ENCODE results near the gene FBXO7.

The FBXO7 gene

GRCh38 chr22:32462452-32462851 lies 12.2 kb upstream of the FBXO7 start:
- no peak overlapping the region for H3K4me3 ChIP-seq
- H3K27ac ChIP-seq: no peak overlapping the region
- no peak for TF ChIP-seq CTCF (IDR thresholded peaks at IDR 0.05)
- DNase-seq (ENCODE audit: low spot score): no peak

GRCh38 chr22:32465661-32466060 lies 8.9 kb upstream of the FBXO7 start:
- no peak for TF ChIP-seq CTCF (IDR thresholded peaks at IDR 0.05)
- no peak overlapping the region for H3K4me3 ChIP-seq
- DNase-seq (ENCODE audit: low spot score): no peak
- H3K27ac ChIP-seq: no peak overlapping the region

- Histone ChIP-seq H3K27ac (no peak overlapping the region), H3K4me3 (no peak overlapping the region)
- no peak for TF ChIP-seq CTCF (IDR thresholded peaks at IDR 0.05)
- no peak for DNase-seq (ENCODE audit: low spot score)
Measured at GRCh38 chr22:32466496-32466895, 8.1 kb upstream of the FBXO7 start.

GRCh38 chr22:32469799-32470212 lies 4.8 kb upstream of the FBXO7 start:
- Histone ChIP-seq H3K27ac (no peak overlapping the region), H3K4me3 (no peak overlapping the region)
- DNase-seq (ENCODE audit: low spot score): no peak
- no peak for TF ChIP-seq CTCF (IDR thresholded peaks at IDR 0.05)

GRCh38 chr22:32473388-32473952 lies 1.1 kb upstream of the FBXO7 start:
- no peak for DNase-seq (ENCODE audit: low spot score)
- H3K27ac ChIP-seq: peak overlapping the region; percentile 97 to 98
- H3K4me3 ChIP-seq: peak overlapping the region; percentile 80
- TF ChIP-seq CTCF (IDR thresholded peaks at IDR 0.05): no peak

DNA sequence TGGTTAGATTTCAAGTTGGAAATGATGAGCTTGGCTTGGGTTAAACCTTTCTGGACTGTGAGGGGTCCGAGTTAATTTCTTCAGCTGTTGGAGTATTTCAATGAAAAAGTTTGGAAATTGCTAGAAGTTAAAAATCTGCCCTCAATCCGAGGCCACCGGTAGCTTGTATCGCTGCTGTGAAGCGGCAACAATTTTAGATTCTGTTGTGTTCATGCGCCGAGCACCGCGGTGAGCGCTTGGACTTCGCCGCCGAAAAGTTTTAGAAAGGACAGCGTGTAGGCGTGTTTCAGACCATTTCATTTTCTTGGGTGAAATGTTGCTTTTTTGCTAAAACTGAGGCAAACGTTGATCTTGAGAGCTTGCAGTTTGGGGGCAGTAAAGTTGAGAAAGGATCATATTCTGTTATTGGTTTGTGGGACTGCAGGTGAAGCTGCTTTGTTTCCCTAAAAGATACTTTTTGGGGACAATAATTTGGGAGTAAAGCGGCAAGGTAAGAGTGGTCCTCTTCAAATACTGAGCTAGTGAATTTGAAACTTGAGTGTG lies 928 bp downstream of the FBXO7 start:
- H3K4me3 ChIP-seq: peak overlapping the region; percentile 80
- DNase-seq (ENCODE audit: low spot score): no peak
- no peak for TF ChIP-seq CTCF (IDR thresholded peaks at IDR 0.05)
- peak overlapping the region; percentile 97 to 98 for H3K27ac ChIP-seq

Measured in coronary artery (tissue), 2 donors.